IMR-90 (cell line): ENCODE results near the gene CHP2. TPM values are rescaled to one million over a fixed set of nuclear protein-coding genes. Genes with fewer than 3 reads are reported as not detected.

Experiments
- ATAC-seq: fragments of 200-7000 bp; cut with Tn5 transposase; 2 replicates; pipeline ENCODE4 v1.9.1; 2020; ENCODE audit warnings: low read depth, mild to moderate bottlenecking, moderate library complexity
- BruUV-seq: library from RNA; stranded (reverse); fragments of 400-500 nt; replicated peaks from 2 replicates; lab custom pipeline; 2021; lab: Mats Ljungman, UMichigan
- CTCF ChIA-PET: fragments of 300-600 bp; formaldehyde crosslinking; extraction: SDS; loops from one replicate; lab custom pipeline; 2021; ENCODE audit warnings: antibody characterized with exemption; lab: Yijun Ruan, JAX
- POLR2A ChIA-PET: fragments of 300-600 bp; sonication (Branson Sonifier 250); formaldehyde crosslinking; loops from one replicate; lab custom pipeline; 2022; ENCODE audit warnings: antibody characterized with exemption; ENCODE audit not compliant: unreplicated experiment; lab: Charles Lee
- DNase-seq: peaks from one replicate; pipeline ENCODE4 v3.0.0; 2013
- H2AFZ ChIP-seq: replicated peaks from 2 replicates; pipeline ENCODE3; 2013; ENCODE audit warnings: low read length, mild to moderate bottlenecking; ENCODE audit not compliant: poor library complexity
- H2AK5ac ChIP-seq: 2 replicates; pipeline ENCODE4 v1.6.1; 2013; ENCODE audit warnings: low read depth, low read length, inconsistent platforms
- H2AK9ac ChIP-seq: replicated peaks from 2 replicates; pipeline ENCODE3; 2013; ENCODE audit warnings: mild to moderate bottlenecking, low read depth, low read length, moderate library complexity; ENCODE audit not compliant: poor library complexity
- H2BK120ac ChIP-seq: 2 replicates; pipeline ENCODE4 v1.6.1; 2013; ENCODE audit warnings: low read depth, low read length, inconsistent platforms
- H2BK15ac ChIP-seq: 3 replicates; pipeline ENCODE4 v1.6.1; 2013; ENCODE audit warnings: low read depth, low read length, inconsistent platforms
- H2BK20ac ChIP-seq: 2 replicates; pipeline ENCODE4 v1.6.1; 2013; ENCODE audit warnings: low read depth, mild to moderate bottlenecking, inconsistent platforms, low read length, moderate library complexity
- H2BK5ac ChIP-seq: 2 replicates; pipeline ENCODE4 v1.6.1; 2013; ENCODE audit warnings: mild to moderate bottlenecking, low read depth, low read length, inconsistent platforms; ENCODE audit not compliant: poor library complexity, severe bottlenecking
- H3K14ac ChIP-seq: replicated peaks from 2 replicates; pipeline ENCODE4 v1.6.1; 2013; ENCODE audit warnings: low read depth, low read length, inconsistent platforms
- H3K18ac ChIP-seq: 2 replicates; pipeline ENCODE4 v1.6.1; 2013; ENCODE audit warnings: low read depth, low read length, control low read depth
- H3K23ac ChIP-seq: 2 replicates; pipeline ENCODE4 v1.6.1; 2013; ENCODE audit warnings: low read depth, low read length, inconsistent platforms
- H3K27ac ChIP-seq: 2 replicates; pipeline ENCODE4 v1.5.1; 2013; ENCODE audit warnings: mild to moderate bottlenecking, control low read depth, low read length; ENCODE audit not compliant: insufficient read depth
- H3K27me3 ChIP-seq: 2 replicates; pipeline ENCODE4 v1.6.1; 2013; ENCODE audit warnings: low read length; ENCODE audit not compliant: control insufficient read depth, insufficient read depth
- H3K36me3 ChIP-seq: 2 replicates; pipeline ENCODE4 v1.6.1; 2013; ENCODE audit warnings: low read length, mixed read lengths; ENCODE audit not compliant: control insufficient read depth, insufficient read depth
- H3K4ac ChIP-seq: 2 replicates; pipeline ENCODE4 v1.6.1; 2013; ENCODE audit warnings: low read depth, low read length, inconsistent platforms
- H3K4me1 ChIP-seq: 2 replicates; pipeline ENCODE4 v1.6.1; 2013; ENCODE audit warnings: low read length, mixed read lengths; ENCODE audit not compliant: control insufficient read depth, insufficient read depth
- H3K4me2 ChIP-seq: 2 replicates; pipeline ENCODE4 v1.6.1; 2013; ENCODE audit warnings: low read depth, mild to moderate bottlenecking, control low read depth, low read length, moderate library complexity
- H3K4me3 ChIP-seq: 2 replicates; pipeline ENCODE4 v1.5.1; 2013; ENCODE audit warnings: low read depth, mild to moderate bottlenecking, control low read depth, low read length, moderate library complexity; ENCODE audit not compliant: insufficient read depth
- H3K56ac ChIP-seq: 2 replicates; pipeline ENCODE4 v1.6.1; 2013; ENCODE audit warnings: low read length, inconsistent platforms; ENCODE audit not compliant: insufficient read depth; ENCODE audit errors: extremely low read depth
- H3K79me1 ChIP-seq, 2 experiments: 2 replicates each; pipeline ENCODE4 v1.6.1; 2013; ENCODE audit warnings: low read length in 2 of 2, inconsistent platforms in 1 of 2, low read depth in 1 of 2
- H3K9ac ChIP-seq: 2 replicates; pipeline ENCODE4 v1.6.1; 2013; ENCODE audit warnings: low read depth, low read length, control low read depth
- H3K9me1 ChIP-seq: 2 replicates; pipeline ENCODE4 v1.6.1; 2013; ENCODE audit warnings: low read length, inconsistent platforms; ENCODE audit not compliant: insufficient read depth
- H3K9me3 ChIP-seq: 2 replicates; pipeline ENCODE4 v1.6.1; 2013; ENCODE audit warnings: low read length; ENCODE audit not compliant: control insufficient read depth, insufficient read depth
- H4K20me1 ChIP-seq: 2 replicates; pipeline ENCODE4 v1.6.1; 2013; ENCODE audit warnings: low read length, inconsistent platforms; ENCODE audit not compliant: insufficient read depth
- H4K5ac ChIP-seq: 2 replicates; pipeline ENCODE4 v1.6.1; 2013; ENCODE audit warnings: mild to moderate bottlenecking, low read depth, low read length, control low read depth
- H4K8ac ChIP-seq, 2 experiments: 2 replicates each; pipeline ENCODE4 v1.6.1; 2013; ENCODE audit warnings: low read depth in 2 of 2, low read length in 2 of 2, control low read depth in 1 of 2, inconsistent platforms in 1 of 2
- H4K91ac ChIP-seq: 2 replicates; pipeline ENCODE4 v1.6.1; 2013; ENCODE audit warnings: low read depth, low read length, inconsistent platforms; ENCODE audit not compliant: insufficient read depth
- CHD1 ChIP-seq: IDR thresholded peaks from 2 replicates; pipeline ENCODE4 v1.6.1; 2012; ENCODE audit warnings: low read depth, low read length, improper control_type of control experiment
- CTCF ChIP-seq: conservative IDR thresholded peaks from 2 replicates; pipeline ENCODE4 v1.5.1; 2012; ENCODE audit warnings: mild to moderate bottlenecking, low read depth, low read length, improper control_type of control experiment
- ELK1 ChIP-seq: fragments of 150-350 bp; IDR thresholded peaks from 2 replicates; pipeline ENCODE4 v1.6.1; 2016; ENCODE audit warnings: low read depth, mild to moderate bottlenecking, low read length, moderate library complexity, borderline replicate concordance
- FOS ChIP-seq: fragments of 150-350 bp; IDR thresholded peaks from 2 replicates; pipeline ENCODE4 v1.6.1; 2016; ENCODE audit warnings: low read depth, low read length
- NFE2L2 ChIP-seq: fragments of 150-350 bp; IDR thresholded peaks from 2 replicates; pipeline ENCODE4 v1.6.1; 2016; ENCODE audit warnings: low read depth, mild to moderate bottlenecking, low read length
- RCOR1 ChIP-seq: IDR thresholded peaks from 2 replicates; pipeline ENCODE4 v1.6.1; 2012; ENCODE audit warnings: mild to moderate bottlenecking, low read length, improper control_type of control experiment; ENCODE audit not compliant: insufficient replicate concordance
- RFX5 ChIP-seq: IDR thresholded peaks from 2 replicates; pipeline ENCODE4 v1.8.0; 2012; ENCODE audit warnings: low read depth, mild to moderate bottlenecking, low read length, moderate library complexity
- SMC3 ChIP-seq: fragments of 150-350 bp; IDR thresholded peaks from 2 replicates; pipeline ENCODE4 v1.6.1; 2016; ENCODE audit warnings: low read depth, mild to moderate bottlenecking, antibody characterized with exemption, low read length, moderate library complexity
- WGBS, 2 experiments: methylation state at CpG; one replicate each; pipeline versions ENCODE4 v1.1.5 to v1.1.7; 2013; ENCODE audit warnings: missing lambda C conversion rate in 2 of 2; ENCODE audit not compliant: insufficient read length in 1 of 2; ENCODE audit errors: extremely low coverage in 2 of 2; 5-methylcytosine and 5-hydroxymethylcytosine counted together
- dilution Hi-C: fragments of 300-500 bp; cut with HindIII; formaldehyde crosslinking; loops from one replicate; pipeline ENCODE4 v1.14.3; 2018; ENCODE audit warnings: low sequenced_read_pairs; ENCODE audit not compliant: unreplicated experiment
- in situ Hi-C: fragments of 300-500 bp; cut with MboI; formaldehyde crosslinking; loops from 3 replicates; pipeline ENCODE4 v1.14.3; 2019; ENCODE audit warnings: low sequenced_read_pairs, inconsistent platforms, mixed read lengths
- intact Hi-C: fragments of 100-400 bp; cut with micrococcal nuclease; formaldehyde crosslinking; loops from 2 replicates; pipeline ENCODE4 v1.10.0; 2022
- polyA plus RNA-seq, 3 experiments: library from polyadenylated mRNA; depleted of rRNA; stranded (reverse); fragments of >200 nt; gene quantifications; 2 replicates each; pipeline ENCODE4 v1.2.3, GENCODE V29; 2012; ENCODE audit warnings: low replicate concordance in 1 of 3
- total RNA-seq: library from RNA; depleted of rRNA; stranded (reverse); fragments of >200 nt; gene quantifications from 2 replicates; pipeline ENCODE4 v1.2.3, GENCODE V29; 2012

Gene CHP2
- total and polyA plus RNA-seq, 2 of the 4 experiments (the other 2 are of a cell fraction): not detected

GRCh38 chr16:23748630-23749029 lies 6.2 kb upstream of the CHP2 start:
- Histone ChIP-seq H3K4ac (no peak overlapping the region), H3K23ac (no peak overlapping the region), H3K14ac (no peak overlapping the region), H2AK5ac (no peak overlapping the region), H3K4me3 (no peak overlapping the region), H3K9me3 (no peaks in the 10 kb centered on the region), H3K9ac (no peak overlapping the region), H4K8ac (no peak overlapping the region), H4K20me1 (no peaks in the 10 kb centered on the region), H3K27ac (no peak overlapping the region), H4K5ac (no peak overlapping the region), H3K27me3 (no peaks in the 10 kb centered on the region; the same call in none of the 2 replicates), H3K79me1 (no peaks in the 10 kb centered on the region), H2BK15ac (no peak overlapping the region), H2AK9ac (no peak overlapping the region), H3K9me1 (no peaks in the 10 kb centered on the region), H2BK120ac (no peak overlapping the region), H2BK20ac (no peak overlapping the region), H3K36me3 (no peaks in the 10 kb centered on the region), H3K18ac (no peak overlapping the region), H3K4me1 (no peaks in the 10 kb centered on the region), H4K91ac (no peak overlapping the region), H2BK5ac (no peak overlapping the region), H3K56ac (no peak overlapping the region), H2AFZ (no peak overlapping the region), H3K4me2 (no peak overlapping the region)
- BruUV-seq: no TSS peak
- POLR2A ChIA-PET: no interaction called here
- dilution Hi-C loops (no loop called here), in situ Hi-C loops (no loop called here), intact Hi-C loops (no loop called here)
- ATAC-seq (no peak), DNase-seq (no peak)
- no peak for TF ChIP-seq CTCF
- TF ChIP-seq CHD1: no peak
- TF ChIP-seq FOS: no peak
- TF ChIP-seq NFE2L2: no peak
- TF ChIP-seq SMC3: no peak
- no peak for TF ChIP-seq RCOR1
- no peak for TF ChIP-seq RFX5
- TF ChIP-seq ELK1: no peak
- no CpG with 5 or more reads among the region's 1 CpG for WGBS, 2 experiments
- CTCF ChIA-PET: interaction anchor here (1.0 kb wide), 1 partner anchor 19 kb away, joined by 4 read pairs; no protein-coding TSS in a partner anchor
